H9 (cell line): ENCODE data around the gene CCDC142. TPM values are rescaled to one million over a fixed set of nuclear protein-coding genes. Genes with fewer than 3 reads are reported as not detected.

Source experiments
- DNase-seq: peaks from one replicate; pipeline ENCODE4 v3.0.0-alpha.2; 2017
- H2AFZ ChIP-seq: one replicate; pipeline ENCODE4 v1.6.1; 2013; ENCODE audit warnings: mild to moderate bottlenecking, low read length, control low read depth, moderate library complexity
- H2AK5ac ChIP-seq: 2 replicates; pipeline ENCODE4 v1.6.1; 2013; ENCODE audit warnings: low read length, control low read depth, mixed read lengths; ENCODE audit not compliant: insufficient read length
- H2BK120ac ChIP-seq: one replicate; pipeline ENCODE4 v1.6.1; 2013; ENCODE audit warnings: low read depth, mild to moderate bottlenecking, low read length, control low read depth, inconsistent platforms; ENCODE audit not compliant: poor library complexity, severe bottlenecking
- H2BK12ac ChIP-seq: 2 replicates; pipeline ENCODE4 v1.6.1; 2013; ENCODE audit warnings: low read length, control low read depth, mixed read lengths, low read depth; ENCODE audit not compliant: insufficient read length
- H2BK15ac ChIP-seq: 2 replicates; pipeline ENCODE4 v1.6.1; 2013; ENCODE audit warnings: low read depth, low read length, control low read depth
- H2BK20ac ChIP-seq: one replicate; pipeline ENCODE4 v1.6.1; 2013; ENCODE audit warnings: low read depth, mild to moderate bottlenecking, low read length, control low read depth, inconsistent platforms; ENCODE audit not compliant: poor library complexity, severe bottlenecking
- H2BK5ac ChIP-seq: 2 replicates; pipeline ENCODE4 v1.6.1; 2013; ENCODE audit warnings: low read length, control low read depth, mixed read lengths; ENCODE audit not compliant: insufficient read length
- H3K14ac ChIP-seq: 2 replicates; pipeline ENCODE4 v1.6.1; 2013; ENCODE audit warnings: low read length, control low read depth; ENCODE audit not compliant: insufficient read depth
- H3K18ac ChIP-seq: 2 replicates; pipeline ENCODE4 v1.6.1; 2013; ENCODE audit warnings: low read depth, mild to moderate bottlenecking, mixed read lengths, low read length, control low read depth; ENCODE audit not compliant: insufficient read length
- H3K23ac ChIP-seq: 2 replicates; pipeline ENCODE4 v1.6.1; 2013; ENCODE audit warnings: low read length, control low read depth, mixed read lengths, low read depth; ENCODE audit not compliant: insufficient read length
- H3K23me2 ChIP-seq: 2 replicates; pipeline ENCODE4 v1.6.1; 2013; ENCODE audit warnings: low read depth, mild to moderate bottlenecking, mixed read lengths, low read length, control low read depth; ENCODE audit not compliant: insufficient read length, poor library complexity, severe bottlenecking
- H3K27ac ChIP-seq: 2 replicates; pipeline ENCODE4 v1.5.1; 2013; ENCODE audit warnings: low read length, control low read depth, mixed read lengths, low read depth; ENCODE audit not compliant: insufficient read length
- H3K27me3 ChIP-seq: 2 replicates; pipeline ENCODE4 v1.6.1; 2013; ENCODE audit warnings: low read length, control low read depth, inconsistent platforms; ENCODE audit not compliant: insufficient read depth
- H3K4ac ChIP-seq: 2 replicates; pipeline ENCODE4 v1.6.1; 2013; ENCODE audit warnings: low read depth, mild to moderate bottlenecking, control low read depth, inconsistent platforms, low read length, moderate library complexity
- H3K4me1 ChIP-seq: 2 replicates; pipeline ENCODE4 v1.6.1; 2013; ENCODE audit warnings: low read length, control low read depth, inconsistent platforms; ENCODE audit not compliant: insufficient read depth
- H3K4me2 ChIP-seq: 2 replicates; pipeline ENCODE4 v1.6.1; 2013; ENCODE audit warnings: low read length, control low read depth, mixed read lengths; ENCODE audit not compliant: insufficient read length, insufficient read depth
- H3K56ac ChIP-seq: 2 replicates; pipeline ENCODE4 v1.6.1; 2013; ENCODE audit warnings: low read depth, mild to moderate bottlenecking, mixed read lengths, low read length, control low read depth; ENCODE audit not compliant: insufficient read length
- H3K79me1 ChIP-seq: 2 replicates; pipeline ENCODE4 v1.6.1; 2013; ENCODE audit warnings: low read depth, mild to moderate bottlenecking, moderate library complexity, low read length, control low read depth, inconsistent platforms; ENCODE audit not compliant: insufficient read depth, poor library complexity, severe bottlenecking
- H3K79me2 ChIP-seq: 2 replicates; pipeline ENCODE4 v1.6.1; 2013; ENCODE audit warnings: low read length, control low read depth, inconsistent platforms; ENCODE audit not compliant: insufficient read depth
- H3K9ac ChIP-seq: 2 replicates; pipeline ENCODE4 v1.6.1; 2013; ENCODE audit warnings: low read length, control low read depth, mixed read lengths; ENCODE audit not compliant: insufficient read length; ENCODE audit errors: extremely low read depth
- H3K9me3 ChIP-seq: one replicate; pipeline ENCODE4 v1.6.1; 2013; ENCODE audit warnings: low read depth, low read length, inconsistent platforms; ENCODE audit not compliant: control insufficient read depth
- H3T11ph ChIP-seq: one replicate; pipeline ENCODE4 v1.6.1; 2013; ENCODE audit warnings: mild to moderate bottlenecking, low read length, control low read depth, inconsistent platforms
- H4K20me1 ChIP-seq: one replicate; pipeline ENCODE4 v1.6.1; 2013; ENCODE audit not compliant: control insufficient read depth, insufficient read length, insufficient read depth
- H4K5ac ChIP-seq: 2 replicates; pipeline ENCODE4 v1.6.1; 2013; ENCODE audit warnings: low read depth, mild to moderate bottlenecking, mixed read lengths, low read length, control low read depth; ENCODE audit not compliant: insufficient read length
- H4K8ac ChIP-seq: replicated peaks from 2 replicates; pipeline ENCODE4 v1.6.1; 2013; ENCODE audit warnings: low read length, control low read depth, mixed read lengths, low read depth; ENCODE audit not compliant: insufficient read length
- H4K91ac ChIP-seq: 2 replicates; pipeline ENCODE4 v1.6.1; 2013; ENCODE audit warnings: low read depth, mild to moderate bottlenecking, moderate library complexity, mixed read lengths, low read length, control low read depth; ENCODE audit not compliant: insufficient read length
- H3K27ac Mint-ChIP-seq, 3 experiments: 2 replicates in 2 of 3; 3 replicates in 1 of 3; pipeline ENCODE4 v1.8.0; 2020 to 2021; ENCODE audit warnings: mixed read lengths in 3 of 3, mild to moderate bottlenecking in 1 of 3, moderate library complexity in 1 of 3
- H3K27me3 Mint-ChIP-seq: 2 replicates; pipeline ENCODE4 v1.8.0; 2021; ENCODE audit warnings: low read depth, mild to moderate bottlenecking, moderate library complexity, mixed read lengths
- H3K36me3 Mint-ChIP-seq, 3 experiments: 2 replicates in 2 of 3; 3 replicates in 1 of 3; pipeline ENCODE4 v1.8.0; 2020 to 2021; ENCODE audit warnings: low read depth in 3 of 3, mixed read lengths in 3 of 3; ENCODE audit not compliant: insufficient read depth in 1 of 3
- H3K4me1 Mint-ChIP-seq, 2 experiments: 2 replicates each; pipeline ENCODE4 v1.8.0; 2020; ENCODE audit warnings: mixed read lengths in 2 of 2
- H3K4me3 Mint-ChIP-seq, 2 experiments: 2 replicates in 1 of 2; 3 replicates in 1 of 2; pipeline ENCODE4 v1.8.0; 2020 to 2021; ENCODE audit warnings: mild to moderate bottlenecking in 2 of 2, mixed read lengths in 2 of 2, moderate library complexity in 1 of 2
- H3K9me3 Mint-ChIP-seq, 2 experiments: 2 replicates in 1 of 2; 3 replicates in 1 of 2; pipeline ENCODE4 v1.8.0; 2020; ENCODE audit warnings: mild to moderate bottlenecking in 2 of 2, mixed read lengths in 2 of 2, moderate library complexity in 1 of 2
- CTCF ChIP-seq: fragments of 200-600 bp; sonication (generic); conservative IDR thresholded peaks from 3 replicates; pipeline ENCODE4 v1.8.0; 2021; ENCODE audit warnings: antibody characterized with exemption, mild to moderate bottlenecking
- WGBS: extraction: QIAGEN DNeasy Blood & Tissue Kit; methylation state at CpG from one replicate; pipeline ENCODE4 v1.1.7; 2013; ENCODE audit warnings: missing lambda C conversion rate, low lambda C conversion rate, mixed read lengths; ENCODE audit not compliant: insufficient read length; ENCODE audit errors: extremely low coverage; 5-methylcytosine and 5-hydroxymethylcytosine counted together
- total RNA-seq: library from RNA; stranded (reverse); gene quantifications from 2 replicates; pipeline ENCODE4 v1.2.1, GENCODE V29; 2021

The CCDC142 gene
- total RNA-seq, 1 experiment from 2014 or later: 21.5 TPM

GRCh38 chr2:74502147-74502719 lies 19.4 kb upstream of the CCDC142 start:
- Histone ChIP-seq H2BK5ac (no peak overlapping the region), H4K20me1 (no peaks in the 10 kb centered on the region), H2BK12ac (no peak overlapping the region), H2BK20ac (no peak overlapping the region), H3K23me2 (peaks cover 41% of the 10 kb centered on the region), H3K4me2 (peak overlapping the region; percentile 54), H2AK5ac (no peak overlapping the region), H3K9me3 (no peaks in the 10 kb centered on the region), H2AFZ (no peak overlapping the region), H4K91ac (no peak overlapping the region), H3K56ac (no peak overlapping the region), H3K18ac (no peak overlapping the region), H2BK120ac (no peak overlapping the region), H3K4me1 (peaks cover 4% of the 10 kb centered on the region; the same call in 1 of the 2 replicates), H4K8ac (no peak overlapping the region), H3K9ac (no peak overlapping the region), H3K14ac (no peak overlapping the region), H3K27me3 (peaks cover 80% of the 10 kb centered on the region), H3K23ac (no peak overlapping the region), H3K4ac (no peak overlapping the region), H3T11ph (no peak overlapping the region), H3K27ac (no peak overlapping the region), H3K79me1 (no peaks in the 10 kb centered on the region), H2BK15ac (no peak overlapping the region), H3K79me2 (no peaks in the 10 kb centered on the region), H4K5ac (no peak overlapping the region)
- H3K36me3 Mint-ChIP-seq: peaks cover 24 to 33% (median 26%) of the 10 kb centered on the region in 3 experiments
- no peak for DNase-seq
- peaks cover 87% of the 10 kb centered on the region for H3K27me3 Mint-ChIP-seq
- WGBS: no CpG with 5 or more reads among the region's 32 CpGs
- H3K4me3 Mint-ChIP-seq: peak overlapping the region; percentile 72 to 85
- no peak for TF ChIP-seq CTCF
- no peak overlapping the region for H3K27ac Mint-ChIP-seq
- H3K4me1 Mint-ChIP-seq: peaks cover 59 to 71% of the 10 kb centered on the region in 2 experiments
- peaks cover 2 to 5% of the 10 kb centered on the region in 2 experiments; a peak in 4 of 5 replicates for H3K9me3 Mint-ChIP-seq
